GM18498 (cell line): ENCODE measurements around the gene PHOX2A.

Source experiments
- ATAC-seq: cut with Tn5 transposase; IDR thresholded peaks from one replicate; pipeline ENCODE4 v1.9.1; 2021; ENCODE audit warnings: mild to moderate bottlenecking, moderate library complexity; ENCODE audit not compliant: unreplicated experiment

PHOX2A gene

DNA sequence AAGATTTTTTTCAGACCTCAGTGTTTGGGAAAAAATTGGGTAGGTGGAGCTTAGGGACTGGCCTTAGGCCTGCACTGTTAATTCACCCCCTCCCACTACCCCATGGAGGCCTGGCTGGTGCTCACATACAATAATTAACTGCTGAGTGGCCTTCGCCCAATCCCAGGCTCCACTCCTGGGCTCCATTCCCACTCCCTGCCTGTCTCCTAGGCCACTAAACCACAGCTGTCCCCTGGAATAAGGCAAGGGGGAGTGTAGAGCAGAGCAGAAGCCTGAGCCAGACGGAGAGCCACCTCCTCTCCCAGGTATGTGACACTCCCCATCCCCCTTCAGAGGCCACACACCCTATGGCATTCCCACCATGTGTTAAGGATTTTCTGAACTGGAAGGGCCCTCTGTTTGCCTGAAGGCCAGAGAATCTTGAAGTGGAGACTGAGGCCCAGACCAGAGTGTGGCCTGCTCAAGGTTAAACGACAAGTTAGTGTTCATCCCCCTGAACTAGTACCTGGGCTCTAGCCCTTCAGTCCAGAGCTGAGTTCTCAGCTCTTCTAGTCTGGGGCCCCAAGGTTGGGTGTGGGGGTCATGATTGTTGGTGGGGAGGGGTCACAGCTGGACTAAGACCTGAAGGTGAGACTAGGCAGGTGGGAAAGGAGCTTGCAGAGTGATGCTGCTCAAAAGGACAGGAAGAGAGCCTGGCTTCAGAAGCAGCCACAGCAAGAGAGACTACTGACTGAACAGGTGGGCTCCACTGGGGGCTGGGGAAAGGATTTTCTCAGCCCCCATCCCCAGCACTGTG is 54.3 kb downstream of the PHOX2A start:
- no peak for ATAC-seq
